GM12878 (cell line): ENCODE results near the gene EML5.

ENCODE experiments used
- SMC3 ChIP-seq: IDR thresholded peaks from 2 replicates; pipeline ENCODE4 v1.6.1; 2011; ENCODE audit warnings: low read length, improper control_type of control experiment, borderline replicate concordance
- SPI1 ChIP-seq: IDR thresholded peaks from 2 replicates; pipeline ENCODE4 v1.6.1; 2011; ENCODE audit warnings: low read depth, mild to moderate bottlenecking, low read length, moderate library complexity, borderline replicate concordance; ENCODE audit not compliant: insufficient read depth
- SREBF2 ChIP-seq: IDR thresholded peaks from 2 replicates; pipeline ENCODE4 v1.6.1; 2012; ENCODE audit warnings: mild to moderate bottlenecking, low read length
- YY1 ChIP-seq: IDR thresholded peaks from 2 replicates; pipeline ENCODE4 v1.6.1; 2011; ENCODE audit warnings: low read depth, mild to moderate bottlenecking, low read length
- ZNF24 ChIP-seq: fragments of 450-650 bp; IDR thresholded peaks from 2 replicates; pipeline ENCODE4 v1.6.1; 2017; ENCODE audit warnings: antibody characterized with exemption, mild to moderate bottlenecking
- TF ChIP-seq, protein P1 (sequence below), 3 experiments: IDR thresholded peaks in 2 of 3; conservative IDR thresholded peaks in 1 of 3; 2 replicates each; pipeline ENCODE4 v1.5.1; 2011; ENCODE audit warnings: low read depth in 3 of 3, low read length in 3 of 3, mild to moderate bottlenecking in 3 of 3, control low read depth in 2 of 3, moderate library complexity in 2 of 3, inconsistent platforms in 1 of 3, mixed read lengths in 1 of 3; ENCODE audit not compliant: control insufficient read depth in 2 of 3, insufficient read depth in 1 of 3; ENCODE audit errors: extremely low read depth in 1 of 3
- TF ChIP-seq, protein P2 (sequence below): fragments of 450-650 bp; conservative IDR thresholded peaks from 2 replicates; pipeline ENCODE4 v1.6.1; 2017; ENCODE audit warnings: mild to moderate bottlenecking, moderate library complexity

GRCh38 chr14:88605594-88605993, 187.2 kb downstream of the EML5 start:
- TF ChIP-seq YY1 (no peak), SMC3 (no peak), SREBF2 (no peak), SPI1 (no peak), ZNF24 (no peak)
- TF ChIP-seq, protein P1, sequence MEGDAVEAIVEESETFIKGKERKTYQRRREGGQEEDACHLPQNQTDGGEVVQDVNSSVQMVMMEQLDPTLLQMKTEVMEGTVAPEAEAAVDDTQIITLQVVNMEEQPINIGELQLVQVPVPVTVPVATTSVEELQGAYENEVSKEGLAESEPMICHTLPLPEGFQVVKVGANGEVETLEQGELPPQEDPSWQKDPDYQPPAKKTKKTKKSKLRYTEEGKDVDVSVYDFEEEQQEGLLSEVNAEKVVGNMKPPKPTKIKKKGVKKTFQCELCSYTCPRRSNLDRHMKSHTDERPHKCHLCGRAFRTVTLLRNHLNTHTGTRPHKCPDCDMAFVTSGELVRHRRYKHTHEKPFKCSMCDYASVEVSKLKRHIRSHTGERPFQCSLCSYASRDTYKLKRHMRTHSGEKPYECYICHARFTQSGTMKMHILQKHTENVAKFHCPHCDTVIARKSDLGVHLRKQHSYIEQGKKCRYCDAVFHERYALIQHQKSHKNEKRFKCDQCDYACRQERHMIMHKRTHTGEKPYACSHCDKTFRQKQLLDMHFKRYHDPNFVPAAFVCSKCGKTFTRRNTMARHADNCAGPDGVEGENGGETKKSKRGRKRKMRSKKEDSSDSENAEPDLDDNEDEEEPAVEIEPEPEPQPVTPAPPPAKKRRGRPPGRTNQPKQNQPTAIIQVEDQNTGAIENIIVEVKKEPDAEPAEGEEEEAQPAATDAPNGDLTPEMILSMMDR (IDR thresholded peaks at IDR 0.05 in 2 of 3, conservative IDR thresholded peaks at IDR 0.05 in 1 of 3; ENCODE audit: control insufficient read depth in 2 of 3, extremely low read depth in 1 of 3, insufficient read depth in 1 of 3, low read depth in 3 of 3, low read length in 3 of 3), result no peak
- TF ChIP-seq, protein P2, sequence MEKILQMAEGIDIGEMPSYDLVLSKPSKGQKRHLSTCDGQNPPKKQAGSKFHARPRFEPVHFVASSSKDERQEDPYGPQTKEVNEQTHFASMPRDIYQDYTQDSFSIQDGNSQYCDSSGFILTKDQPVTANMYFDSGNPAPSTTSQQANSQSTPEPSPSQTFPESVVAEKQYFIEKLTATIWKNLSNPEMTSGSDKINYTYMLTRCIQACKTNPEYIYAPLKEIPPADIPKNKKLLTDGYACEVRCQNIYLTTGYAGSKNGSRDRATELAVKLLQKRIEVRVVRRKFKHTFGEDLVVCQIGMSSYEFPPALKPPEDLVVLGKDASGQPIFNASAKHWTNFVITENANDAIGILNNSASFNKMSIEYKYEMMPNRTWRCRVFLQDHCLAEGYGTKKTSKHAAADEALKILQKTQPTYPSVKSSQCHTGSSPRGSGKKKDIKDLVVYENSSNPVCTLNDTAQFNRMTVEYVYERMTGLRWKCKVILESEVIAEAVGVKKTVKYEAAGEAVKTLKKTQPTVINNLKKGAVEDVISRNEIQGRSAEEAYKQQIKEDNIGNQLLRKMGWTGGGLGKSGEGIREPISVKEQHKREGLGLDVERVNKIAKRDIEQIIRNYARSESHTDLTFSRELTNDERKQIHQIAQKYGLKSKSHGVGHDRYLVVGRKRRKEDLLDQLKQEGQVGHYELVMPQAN, result no peak
